CD4-positive, alpha-beta T cell treated with Interleukin-2 at 100 ng/mL for 4 hours (primary cell): ENCODE results near the gene LINGO1.

Experiments used
- DNase-seq: peaks from one replicate; pipeline ENCODE4 v3.0.0-alpha.2; 2020; ENCODE audit warnings: low spot score

The LINGO1 gene, protein sequence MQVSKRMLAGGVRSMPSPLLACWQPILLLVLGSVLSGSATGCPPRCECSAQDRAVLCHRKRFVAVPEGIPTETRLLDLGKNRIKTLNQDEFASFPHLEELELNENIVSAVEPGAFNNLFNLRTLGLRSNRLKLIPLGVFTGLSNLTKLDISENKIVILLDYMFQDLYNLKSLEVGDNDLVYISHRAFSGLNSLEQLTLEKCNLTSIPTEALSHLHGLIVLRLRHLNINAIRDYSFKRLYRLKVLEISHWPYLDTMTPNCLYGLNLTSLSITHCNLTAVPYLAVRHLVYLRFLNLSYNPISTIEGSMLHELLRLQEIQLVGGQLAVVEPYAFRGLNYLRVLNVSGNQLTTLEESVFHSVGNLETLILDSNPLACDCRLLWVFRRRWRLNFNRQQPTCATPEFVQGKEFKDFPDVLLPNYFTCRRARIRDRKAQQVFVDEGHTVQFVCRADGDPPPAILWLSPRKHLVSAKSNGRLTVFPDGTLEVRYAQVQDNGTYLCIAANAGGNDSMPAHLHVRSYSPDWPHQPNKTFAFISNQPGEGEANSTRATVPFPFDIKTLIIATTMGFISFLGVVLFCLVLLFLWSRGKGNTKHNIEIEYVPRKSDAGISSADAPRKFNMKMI

GRCh38 chr15:77632534-77633133, at the start of gene LINGO1:
LINGO1 (minus strand) TSS chr15:77632912; CDS start chr15:77632315, 597 bp downstream.
- DNase-seq: no peak

GRCh38 chr15:77681362-77681761, 48.6 kb upstream of the LINGO1 start:
- no peak for DNase-seq

DNA sequence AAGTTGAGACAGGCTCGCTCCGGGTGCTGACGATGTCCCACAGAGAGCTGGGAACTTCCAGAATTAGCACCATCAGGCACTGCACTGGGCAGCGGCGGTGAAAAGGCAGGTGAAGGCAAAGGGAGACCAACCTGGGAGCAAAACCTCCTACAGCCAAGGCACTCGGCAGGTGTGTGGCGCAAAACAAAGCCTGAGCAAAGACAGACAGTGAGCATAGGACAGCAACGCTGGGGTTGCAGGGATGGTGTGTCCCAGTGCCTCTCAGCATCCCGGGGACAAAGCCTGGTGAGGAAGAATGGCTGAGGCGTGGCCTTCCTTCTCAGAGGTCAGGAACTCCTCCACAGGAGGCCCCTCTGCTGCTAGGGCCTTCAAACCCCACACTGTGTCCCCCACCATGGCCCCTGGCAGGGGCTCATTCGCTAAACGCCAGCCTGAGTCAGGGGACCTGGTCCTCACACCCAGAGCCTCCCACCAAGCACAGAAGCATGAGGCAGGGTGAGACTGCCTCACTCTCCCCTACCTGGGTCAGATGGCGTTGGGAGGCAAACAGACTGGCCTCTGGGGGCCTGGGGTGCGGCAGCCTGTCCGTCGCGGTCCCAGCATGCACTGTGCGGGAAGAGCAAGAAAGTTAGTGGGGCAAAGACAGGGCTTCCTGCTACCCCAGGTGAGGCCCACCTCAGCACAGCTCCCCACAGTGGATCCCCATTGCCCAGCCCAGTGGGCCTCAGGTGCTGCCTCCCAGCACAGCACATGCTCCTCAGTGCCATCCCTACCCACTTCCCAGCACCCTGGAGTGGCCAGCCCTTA, 44.1 kb upstream of the LINGO1 start:
- DNase-seq: no peak

GRCh38 chr15:77675806-77676415, 43.2 kb upstream of the LINGO1 start:
- DNase-seq: no peak

GRCh38 chr15:77674327-77674726, 41.6 kb upstream of the LINGO1 start:
- no peak for DNase-seq

DNA sequence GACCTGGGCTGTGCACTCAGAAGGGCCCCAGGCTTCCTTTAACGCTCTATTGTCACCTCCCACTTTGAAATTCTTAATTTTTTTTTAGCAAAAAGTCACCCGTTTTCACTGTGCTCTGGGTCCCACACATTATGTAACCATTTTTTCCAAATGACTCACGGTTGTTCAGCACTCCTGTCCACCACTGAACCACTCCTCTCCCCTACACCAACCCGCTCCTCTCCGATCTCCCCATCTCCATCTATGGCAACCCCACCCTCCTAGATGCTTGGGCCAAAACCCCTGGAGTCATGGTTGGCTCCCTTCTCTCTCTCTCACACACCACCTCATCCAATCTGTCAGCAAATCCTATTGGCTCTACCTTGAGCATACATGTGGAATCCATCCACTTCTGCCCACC, 41.2 kb upstream of the LINGO1 start:
- no peak for DNase-seq

GRCh38 chr15:77672135-77672534, 39.4 kb upstream of the LINGO1 start:
- no peak for DNase-seq

GRCh38 chr15:77671362-77672056, 38.8 kb upstream of the LINGO1 start:
- DNase-seq: no peak

GRCh38 chr15:77670558-77671361, 38.0 kb upstream of the LINGO1 start:
- no peak for DNase-seq

- no peak for DNase-seq
Measured at GRCh38 chr15:77669896-77670295, 37.2 kb upstream of the LINGO1 start.

- DNase-seq: no peak
Measured at GRCh38 chr15:77667338-77668234, 34.9 kb upstream of the LINGO1 start.

DNA sequence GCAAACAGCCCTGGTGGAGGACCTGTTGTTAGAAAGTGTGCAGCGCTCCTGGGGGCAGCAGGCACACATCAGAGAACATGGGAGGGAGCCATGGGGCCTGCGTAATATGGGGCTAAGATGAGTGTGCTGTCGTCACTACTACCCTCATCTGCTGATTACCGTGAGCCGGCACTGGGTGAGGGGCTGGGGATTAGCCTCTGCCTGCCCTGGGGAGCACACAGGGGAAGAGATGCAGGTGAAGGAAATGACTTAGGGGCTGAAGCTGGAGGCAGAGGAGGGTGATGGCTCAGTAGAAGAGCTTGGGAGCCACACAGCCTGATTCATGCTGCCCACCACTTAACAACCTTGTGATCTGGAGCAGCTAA, 33.6 kb upstream of the LINGO1 start:
- no peak for DNase-seq

- no peak for DNase-seq
Measured at GRCh38 chr15:77665530-77666295, 33.0 kb upstream of the LINGO1 start.

GRCh38 chr15:77664428-77664827, 31.7 kb upstream of the LINGO1 start:
- no peak for DNase-seq

- no peak for DNase-seq
Measured at GRCh38 chr15:77663256-77663655, 30.5 kb upstream of the LINGO1 start.

DNA sequence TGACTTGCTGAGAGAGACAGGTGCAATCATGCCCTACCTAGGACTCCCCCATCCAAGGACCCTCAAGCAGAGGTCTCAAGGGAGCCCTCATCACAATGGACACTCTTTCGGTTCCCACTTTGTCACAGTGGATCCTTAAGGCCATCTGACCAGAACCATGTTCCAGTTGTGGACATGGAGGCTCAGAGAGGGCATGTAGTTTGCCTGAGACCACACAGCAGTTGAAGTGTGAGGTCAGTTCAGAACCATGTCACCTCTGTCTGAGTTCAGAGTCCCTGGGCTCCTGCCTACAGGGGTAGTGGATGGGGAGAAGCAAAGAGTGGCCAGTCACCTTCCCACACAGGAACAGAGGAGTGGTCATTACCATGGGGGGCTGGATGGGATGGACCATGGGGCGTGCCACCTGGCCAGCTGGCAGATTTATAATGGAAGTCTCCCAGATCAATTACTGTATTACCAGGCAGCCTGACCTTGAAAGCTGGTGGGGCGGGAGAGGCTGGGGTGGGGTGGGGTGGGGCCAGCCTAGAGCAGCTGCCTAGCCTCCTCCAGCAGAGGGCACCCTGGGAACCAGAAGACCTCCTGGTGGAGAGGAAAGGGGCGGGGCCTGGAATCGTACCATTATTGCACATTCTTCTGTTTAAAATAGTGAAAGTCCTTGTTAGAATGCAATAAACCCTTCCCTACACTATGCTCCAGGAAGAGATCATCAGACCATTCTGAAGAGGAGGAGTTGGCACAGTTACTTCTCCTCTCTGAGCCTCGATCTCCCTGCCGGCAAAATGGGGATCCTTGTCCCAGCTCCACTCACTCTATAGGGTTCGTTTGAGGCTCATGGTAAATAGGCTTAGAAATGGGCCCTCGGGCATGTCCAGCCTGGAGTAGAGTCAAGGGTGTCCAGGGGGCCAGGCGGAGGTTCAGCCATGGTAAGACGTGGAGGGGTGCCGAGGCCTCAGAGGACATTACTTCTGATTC, 26.9 kb upstream of the LINGO1 start:
- DNase-seq: no peak

DNA sequence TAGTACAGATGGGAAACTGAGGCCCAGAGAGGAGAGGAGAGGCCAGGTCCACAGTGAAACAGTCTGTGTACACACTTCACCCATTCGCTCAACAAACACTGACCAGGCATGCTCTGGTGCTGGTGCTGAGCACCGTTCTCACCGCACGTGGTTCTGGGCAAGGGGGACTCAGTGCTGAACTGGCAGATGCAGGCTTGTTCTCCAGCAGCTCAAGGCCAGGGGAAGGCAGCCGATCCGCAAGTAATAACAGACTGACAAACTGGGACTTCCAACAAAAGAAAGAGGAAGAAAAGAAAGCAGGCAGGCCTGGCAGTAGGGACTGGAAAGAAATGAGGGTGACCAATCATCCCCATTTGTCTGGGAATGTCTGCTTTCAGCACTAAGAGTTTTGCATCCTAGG, 25.6 kb upstream of the LINGO1 start:
- DNase-seq: no peak
